Cerebellar cortex (tissue), 1 donor: Measurements from ENCODE around the gene AKAP8.
"Not testable (repeated sequence)": the region's sequence is repeated elsewhere in the genome, so short reads cannot be mapped to it uniquely, and the experiment has no call there.

Experiments
- DNase-seq: peaks from one replicate; pipeline ENCODE4 v3.0.0-alpha.2; 2015; ENCODE audit warnings: low spot score

The AKAP8 gene

DNA sequence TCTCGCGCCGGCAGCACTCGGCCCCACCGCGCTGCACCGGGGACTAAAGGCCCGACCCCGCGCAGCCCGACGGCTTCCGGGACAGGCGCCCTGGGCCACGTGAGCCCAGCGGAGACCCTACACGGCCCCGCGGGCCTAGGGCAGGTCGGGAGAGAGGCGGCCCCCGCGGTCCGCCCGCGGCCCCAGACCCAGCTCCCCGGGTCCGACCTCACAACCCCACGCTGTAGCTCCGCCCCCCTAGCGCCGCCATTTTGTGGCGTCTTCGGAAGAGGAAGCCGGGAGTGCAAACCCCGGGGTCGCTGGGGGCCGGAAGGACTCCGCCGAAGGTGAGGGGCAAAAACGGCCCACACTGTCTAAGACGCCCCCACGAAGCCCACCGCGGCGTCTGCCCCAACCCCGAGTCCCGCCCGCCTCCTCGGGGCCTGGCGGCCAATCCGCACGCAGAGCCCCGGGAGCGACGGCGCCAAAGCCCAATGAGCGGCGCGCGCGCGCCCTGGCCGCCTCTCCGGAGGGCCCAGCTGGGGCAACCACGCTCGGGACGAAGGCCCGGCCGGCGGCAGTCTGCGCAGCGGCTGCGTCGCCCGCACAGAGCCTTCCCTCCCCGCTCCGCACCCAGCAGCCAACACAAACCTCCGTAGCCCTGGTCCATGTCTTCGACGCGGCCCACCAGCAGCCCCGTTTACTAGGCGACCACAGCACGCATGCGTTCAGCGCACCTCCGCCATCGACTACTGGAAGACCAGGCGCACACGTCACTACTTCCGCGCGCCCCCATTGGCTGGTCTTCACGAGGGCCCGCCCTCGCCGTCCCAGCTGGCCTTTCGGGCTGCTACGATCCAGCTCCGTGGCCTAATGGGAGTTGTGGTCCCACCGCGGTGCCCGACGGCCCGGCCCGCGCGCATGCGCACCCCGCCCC is at the start of gene AKAP8:
AKAP8 (minus strand) TSS at position 705 of the 916 bp plus-strand sequence; CDS start at position 649, 56 bp downstream.
- DNase-seq = peak; percentile 98

DNA sequence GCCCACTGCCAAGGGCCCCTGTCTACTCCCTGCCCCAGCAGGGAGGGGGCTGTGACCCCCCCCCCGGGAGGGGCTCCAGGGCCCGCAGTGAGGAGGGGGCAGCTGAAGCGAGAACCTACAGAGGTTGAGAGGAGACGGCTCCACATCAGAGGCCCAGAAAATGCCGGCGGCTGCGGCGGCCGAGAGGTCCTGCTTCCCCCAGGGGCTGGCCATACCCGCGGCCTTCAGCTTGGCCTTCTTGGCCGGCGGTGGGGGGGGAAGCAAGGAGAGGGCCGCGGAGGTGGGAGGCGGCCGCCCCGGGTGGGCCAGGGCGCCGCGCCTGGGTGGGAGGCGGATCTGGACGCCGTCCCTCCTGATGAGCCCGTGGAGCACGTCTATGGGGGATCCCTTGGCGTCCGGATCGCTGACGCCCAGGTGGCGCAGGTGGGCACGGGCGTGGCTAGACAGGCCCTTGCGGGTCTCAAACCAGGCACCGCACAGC is 48.4 kb upstream of the AKAP8 start:
- DNase-seq = no peak

DNA sequence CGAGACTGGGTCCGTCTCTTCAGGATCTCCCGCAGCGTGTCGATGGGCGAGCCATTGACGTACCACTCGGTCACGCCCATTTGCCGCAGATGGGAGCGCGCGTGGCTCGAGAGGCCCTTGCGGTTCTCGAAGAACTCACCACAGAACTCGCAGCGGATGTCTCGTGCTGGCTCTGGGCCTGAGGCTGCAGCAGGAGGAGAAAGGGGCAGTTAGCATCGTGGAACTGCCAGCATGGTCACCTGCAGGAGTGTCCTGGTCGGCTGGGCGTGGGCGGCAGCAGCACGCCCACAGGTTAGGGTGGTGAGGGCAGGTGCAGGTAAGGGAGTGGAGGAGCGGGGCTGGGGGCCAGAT is 47.7 kb upstream of the AKAP8 start:
- no peak for DNase-seq

DNA sequence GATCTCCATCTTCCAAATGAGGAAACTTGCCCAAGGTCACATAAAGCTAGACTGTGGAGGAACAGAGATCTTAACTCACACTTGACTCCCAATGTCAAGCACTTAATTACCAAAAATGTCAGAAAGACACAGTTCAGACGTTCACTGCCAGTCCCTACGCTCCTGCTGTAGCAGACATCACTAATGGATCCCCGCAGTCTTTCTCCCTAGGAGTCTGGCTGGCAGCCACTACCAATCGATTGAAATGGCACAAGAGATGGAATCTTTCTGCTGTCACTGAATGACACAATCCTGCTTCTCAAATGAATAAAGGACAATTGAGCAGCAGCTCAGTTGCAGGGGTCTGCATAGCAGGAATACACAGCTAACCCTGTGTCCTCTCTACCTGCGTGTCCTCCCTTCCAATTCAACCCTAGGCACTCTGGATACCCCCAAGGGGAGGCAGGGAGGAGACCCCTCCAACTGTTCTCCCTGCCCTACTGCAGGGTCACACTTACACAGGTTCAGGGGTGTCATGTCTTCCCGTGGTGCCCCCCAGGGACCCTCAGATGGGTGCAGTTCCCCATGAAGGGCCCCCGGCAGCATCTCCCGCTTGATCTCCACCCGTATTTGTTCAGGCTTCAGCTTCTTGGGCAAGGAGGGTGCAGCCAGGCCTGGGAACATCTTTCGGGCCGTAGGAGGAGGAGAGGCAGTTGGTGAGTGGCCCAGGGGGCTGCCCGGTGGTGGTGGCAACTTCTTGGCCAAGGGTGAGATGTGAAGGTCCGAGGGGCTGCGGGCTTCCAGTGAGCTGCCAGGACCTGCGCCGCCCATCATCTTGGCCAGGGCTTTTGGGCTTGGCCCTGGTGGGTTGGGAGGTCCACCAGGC is 47.1 kb upstream of the AKAP8 start:
- no peak for DNase-seq

DNA sequence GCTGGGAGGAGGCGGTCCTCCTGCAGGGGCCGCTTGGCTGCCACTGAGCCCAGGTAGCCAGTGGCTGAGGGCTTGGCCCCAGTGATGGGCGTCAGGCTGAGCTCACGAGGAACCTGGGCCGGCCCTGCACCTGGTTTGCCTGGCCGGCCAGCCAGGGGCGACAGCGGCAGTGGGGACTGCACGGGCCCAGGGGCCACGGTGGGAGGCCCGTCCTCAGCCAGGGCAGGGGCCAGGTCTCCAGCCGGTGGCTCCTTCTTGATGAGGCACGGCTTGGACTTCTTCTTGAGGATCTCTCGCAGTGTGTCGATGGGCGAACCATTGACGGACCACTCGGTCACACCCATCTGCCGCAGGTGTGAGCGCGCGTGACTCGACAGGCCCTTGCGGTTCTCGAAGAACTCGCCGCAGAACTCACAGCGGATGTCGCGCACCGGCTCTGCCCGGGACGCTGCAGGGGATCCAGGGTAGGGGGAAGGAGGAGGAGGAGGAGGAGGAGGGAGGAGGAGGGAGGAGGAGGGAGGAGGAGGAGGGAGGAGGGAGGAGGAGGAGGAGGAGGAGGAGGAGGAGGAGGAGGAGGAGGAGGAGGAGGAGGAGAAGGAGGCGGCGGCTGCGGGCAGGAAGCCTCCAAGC is 45.8 kb upstream of the AKAP8 start:
- no peak for DNase-seq

DNA sequence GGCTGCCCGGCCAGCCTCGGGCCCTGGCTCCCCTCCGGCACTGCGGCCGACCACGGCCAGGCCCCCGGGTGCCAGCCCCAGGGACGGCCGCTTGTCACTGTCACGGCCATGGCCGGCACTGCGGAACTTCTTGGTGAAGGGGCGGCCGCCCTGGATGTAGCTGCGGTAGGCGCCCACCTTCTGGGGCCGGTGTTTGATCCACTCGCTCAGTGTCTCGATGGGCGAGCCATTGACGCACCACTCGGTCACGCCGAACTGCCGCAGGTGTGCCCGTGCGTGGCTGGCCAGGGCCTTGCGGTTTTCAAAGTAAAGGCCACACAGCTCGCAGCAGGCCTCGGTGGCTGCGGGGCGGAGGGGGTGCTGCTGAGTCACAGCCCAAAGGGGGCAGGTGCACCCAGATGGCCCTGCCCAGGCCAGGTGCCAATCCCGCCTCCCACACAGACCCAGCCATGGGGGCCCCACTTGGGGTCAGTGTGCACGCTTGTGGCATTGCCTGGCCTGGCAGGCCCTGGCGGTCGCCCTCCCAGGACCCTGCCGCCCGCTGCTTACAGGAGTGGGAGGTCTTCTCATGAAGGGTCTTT is 45.2 kb upstream of the AKAP8 start:
- no peak for DNase-seq

DNA sequence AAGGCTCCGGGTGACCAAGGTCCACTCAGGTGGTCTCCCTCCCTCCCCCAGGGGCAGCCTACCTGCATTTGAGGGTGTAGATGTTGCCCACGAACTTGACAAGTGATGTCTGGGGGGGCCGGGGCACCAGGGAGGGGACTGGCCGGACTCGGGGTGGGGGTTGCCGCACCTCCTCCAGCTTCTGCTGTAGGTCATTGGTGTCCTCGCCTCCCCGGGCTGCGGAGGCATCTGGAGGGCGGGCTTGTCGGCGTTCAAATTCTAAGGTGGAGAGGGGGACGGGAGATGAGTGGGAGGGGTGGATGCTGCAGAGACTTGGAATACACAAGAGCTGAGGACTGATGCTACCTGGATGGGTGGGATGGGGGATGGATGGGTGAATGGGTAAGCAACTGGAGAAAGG is 44.5 kb upstream of the AKAP8 start:
- no peak for DNase-seq

DNA sequence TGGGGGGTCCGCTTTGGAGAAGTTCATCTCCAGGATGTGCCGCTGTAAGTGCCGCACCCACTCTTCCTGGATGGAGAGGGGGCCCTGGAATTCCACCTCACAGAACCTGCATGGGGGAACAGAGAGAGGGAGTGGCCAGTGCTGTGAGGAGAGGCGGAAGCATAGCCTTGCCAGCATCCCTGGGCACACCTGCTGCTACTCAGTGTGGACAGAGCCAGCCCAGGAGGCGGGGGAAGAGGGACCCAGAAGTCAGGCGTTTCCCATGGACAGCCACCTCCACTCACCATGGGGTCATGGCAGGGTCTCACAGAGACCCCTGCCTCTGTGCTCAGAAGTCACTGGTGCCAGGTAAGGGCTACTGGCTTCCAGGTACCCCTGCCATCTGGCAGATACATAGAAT is 43.5 kb upstream of the AKAP8 start:
- no peak for DNase-seq

DNA sequence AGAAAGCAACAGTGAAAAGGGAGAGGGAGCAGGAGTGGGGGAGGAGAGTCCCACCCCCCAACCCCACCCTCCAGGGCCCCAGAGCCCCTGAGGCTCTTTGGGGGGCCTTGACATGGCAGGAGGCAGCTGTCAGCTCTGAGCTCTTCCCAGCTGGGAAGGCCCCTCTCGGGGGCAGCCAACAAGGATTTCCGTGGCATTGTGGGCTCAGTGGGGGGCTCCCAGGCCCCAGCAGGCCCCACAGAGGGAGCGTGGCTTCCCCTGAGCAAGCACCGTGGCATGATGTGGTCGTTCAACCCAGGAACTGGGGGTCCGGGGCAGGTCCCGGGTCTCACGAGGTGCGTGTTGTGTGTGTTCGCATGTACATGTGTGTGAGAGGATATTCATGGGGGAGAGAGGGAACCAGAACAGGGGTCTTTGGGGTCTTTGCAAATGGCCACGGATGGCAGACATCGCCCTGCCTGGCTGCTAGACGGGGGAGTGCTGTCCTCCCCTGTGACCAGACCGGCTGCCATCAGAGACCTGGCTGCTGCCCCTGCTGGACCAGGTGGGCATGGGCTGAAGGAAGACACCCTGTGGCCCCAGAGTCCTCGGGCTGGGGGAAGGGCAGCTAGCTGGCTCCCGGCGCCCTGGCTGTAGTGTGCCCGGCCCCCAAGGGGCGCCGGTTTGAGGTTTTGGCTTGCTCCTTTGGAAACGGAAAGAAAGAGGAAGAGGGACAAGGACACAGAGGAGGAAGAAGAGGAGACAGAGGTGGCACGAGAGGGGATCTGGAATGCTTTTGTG is 42.9 kb upstream of the AKAP8 start:
- no peak for DNase-seq

DNA sequence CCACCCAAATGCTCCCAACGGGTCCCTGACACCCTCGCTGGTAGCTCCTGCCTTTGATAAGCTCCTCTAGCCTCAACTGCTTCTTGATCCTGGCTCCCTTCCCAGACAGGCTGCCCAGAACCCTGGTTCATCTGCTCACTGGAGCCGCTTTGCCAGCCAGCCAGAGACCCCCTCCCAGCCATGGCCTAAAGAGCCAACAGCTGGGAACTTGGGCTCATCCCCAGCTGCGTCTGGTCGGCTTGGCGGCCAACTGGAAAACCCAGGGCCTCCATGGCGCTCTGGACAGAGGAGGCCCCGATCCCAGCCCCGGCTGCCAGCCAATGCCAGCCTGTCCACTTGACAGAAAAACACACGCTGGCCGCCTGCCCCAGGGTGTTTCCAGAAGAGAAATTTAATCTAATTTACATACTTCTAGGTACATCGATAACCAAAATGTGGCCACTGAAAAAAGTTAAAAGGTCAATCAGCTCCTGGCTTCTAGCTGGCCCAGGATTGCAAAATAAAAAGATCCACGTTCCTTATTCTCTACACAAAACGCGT is 42.2 kb upstream of the AKAP8 start:
- DNase-seq = peak; percentile 66

DNA sequence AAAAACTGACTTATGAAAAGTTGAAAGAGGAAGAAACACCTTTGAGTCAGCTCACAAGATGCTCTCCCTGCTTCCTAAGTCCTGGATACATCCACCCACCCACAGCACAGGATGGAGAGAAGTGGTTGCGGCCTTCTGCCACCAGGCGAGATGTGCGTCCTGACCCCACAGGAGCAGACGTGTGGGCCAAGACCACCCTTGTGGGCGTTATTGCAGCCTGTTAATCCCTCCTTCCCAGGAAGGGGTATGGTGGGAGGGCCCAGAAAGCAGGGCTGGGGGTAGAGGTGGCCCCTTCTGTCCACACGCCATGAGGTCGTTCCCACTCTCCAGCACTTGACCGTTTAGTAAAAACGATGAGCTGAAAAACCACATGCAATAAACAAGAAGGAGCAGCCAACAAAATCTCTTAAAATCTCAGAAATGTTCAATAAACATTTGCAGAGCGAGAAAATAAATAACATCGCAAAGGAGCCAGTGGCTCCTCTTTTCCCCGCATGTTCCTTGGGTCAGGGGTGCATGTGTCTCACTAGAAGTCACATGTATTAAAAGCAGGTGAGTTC is 41.6 kb upstream of the AKAP8 start:
- no peak for DNase-seq

DNA sequence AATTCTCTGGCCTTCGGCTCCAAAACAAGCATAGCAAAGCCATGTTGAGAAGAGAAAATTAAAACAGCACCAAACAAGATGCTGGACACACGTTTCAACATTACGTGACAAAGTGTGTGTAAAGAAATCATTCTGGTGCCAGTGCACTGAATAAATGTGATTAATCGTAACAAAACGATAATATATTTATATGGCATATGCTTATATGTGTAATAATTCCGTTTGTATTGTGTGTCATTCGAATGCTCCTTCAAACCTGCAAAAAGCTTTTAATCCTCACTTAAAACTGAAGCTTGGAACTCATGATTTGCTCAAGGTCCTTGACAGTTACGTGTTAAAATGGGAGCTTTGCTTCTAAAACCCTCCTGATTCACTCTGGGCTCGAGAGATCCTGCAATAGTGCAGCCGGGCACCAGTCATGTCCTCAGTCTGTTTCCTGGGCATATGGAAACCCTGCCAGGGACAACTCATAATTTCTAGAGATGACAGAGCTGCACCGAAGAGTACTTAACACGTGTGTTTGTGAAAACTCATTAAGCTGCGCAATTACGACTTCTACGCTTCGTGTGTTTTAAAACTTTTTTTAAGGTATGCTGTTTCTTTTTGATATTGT is 39.9 kb upstream of the AKAP8 start:
- DNase-seq = no peak

DNA sequence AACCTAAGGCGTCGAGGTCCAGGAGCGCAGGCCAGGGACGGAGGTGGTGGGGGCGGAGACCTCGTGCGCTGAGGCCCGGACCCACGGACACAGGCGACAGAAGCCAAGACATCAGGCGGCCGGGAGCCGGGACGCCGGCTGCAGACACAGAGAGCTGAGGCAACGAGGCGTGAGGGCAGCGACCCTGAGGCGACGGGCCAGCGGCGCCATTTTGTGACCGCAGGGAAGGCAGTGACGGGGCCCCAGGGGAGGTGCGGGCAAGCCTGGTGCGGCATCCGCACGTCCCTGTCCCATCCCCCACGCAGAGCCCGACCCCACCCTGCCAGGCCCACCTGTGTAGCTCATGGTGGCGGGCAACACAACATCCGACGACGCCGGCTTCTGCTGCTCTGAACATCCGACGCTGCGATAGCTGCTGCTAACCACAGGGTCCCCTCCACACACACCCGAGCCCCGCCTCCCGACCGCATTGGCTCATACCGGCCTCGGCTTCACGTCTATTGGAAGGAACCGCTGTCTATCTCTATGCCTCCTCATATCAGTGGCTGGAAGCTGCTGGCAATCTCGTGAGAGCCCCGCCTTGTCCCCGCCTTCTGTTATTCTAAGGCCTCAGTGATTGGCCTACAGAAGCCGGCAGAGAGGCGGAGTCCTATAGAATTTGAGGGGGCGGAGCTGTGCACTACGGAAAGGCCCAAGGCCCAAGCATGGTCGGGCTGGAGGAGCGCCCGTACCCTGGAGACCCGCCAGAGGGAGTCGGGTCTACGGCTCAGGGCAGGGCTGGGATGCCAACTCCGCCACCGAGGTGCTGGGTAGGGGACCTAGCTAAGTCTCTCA is 39.2 kb upstream of the AKAP8 start, which contains the start of gene AKAP8L:
AKAP8L (minus strand) TSS at position 410 of the 834 bp plus-strand sequence; CDS start at position 345, 65 bp downstream.
- peak; percentile 100 for DNase-seq

DNA sequence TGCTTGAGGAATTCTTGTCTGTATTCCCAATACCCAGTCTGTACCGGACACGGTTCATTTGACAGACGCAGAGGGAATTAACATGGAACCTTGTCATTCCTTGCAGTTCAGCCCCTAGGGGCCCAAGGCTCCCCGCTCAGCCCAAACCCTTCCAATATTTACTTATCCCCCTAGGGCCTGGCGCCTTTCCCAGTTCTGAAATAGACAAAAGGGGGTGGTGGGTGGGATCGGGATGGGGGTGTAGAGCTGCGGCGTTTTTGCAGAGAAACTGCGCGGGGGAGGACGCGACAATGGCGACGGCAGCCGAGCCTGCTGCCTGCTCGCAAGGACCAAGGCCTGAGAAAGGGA is 38.6 kb upstream of the AKAP8 start:
- no peak for DNase-seq

DNA sequence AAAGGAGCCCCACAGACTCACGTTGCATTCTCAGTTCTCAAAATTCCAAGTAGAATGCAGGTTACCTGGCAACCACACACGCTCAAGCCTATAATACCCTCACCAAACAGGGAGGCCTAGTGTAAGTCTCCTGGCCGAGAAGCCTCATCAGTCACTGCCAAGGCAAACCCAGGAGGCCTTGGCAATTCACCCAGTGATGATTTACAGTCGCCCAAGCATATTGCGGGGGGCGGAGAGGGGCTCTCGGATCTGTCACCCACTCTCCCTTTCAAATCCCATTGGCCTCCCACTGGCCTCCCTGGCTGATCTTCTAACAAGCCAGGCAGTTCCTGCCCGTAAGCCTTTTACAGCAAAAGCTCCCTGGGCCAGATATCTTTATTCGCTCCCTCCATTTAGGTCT is 38.1 kb upstream of the AKAP8 start:
- DNase-seq = no peak

DNA sequence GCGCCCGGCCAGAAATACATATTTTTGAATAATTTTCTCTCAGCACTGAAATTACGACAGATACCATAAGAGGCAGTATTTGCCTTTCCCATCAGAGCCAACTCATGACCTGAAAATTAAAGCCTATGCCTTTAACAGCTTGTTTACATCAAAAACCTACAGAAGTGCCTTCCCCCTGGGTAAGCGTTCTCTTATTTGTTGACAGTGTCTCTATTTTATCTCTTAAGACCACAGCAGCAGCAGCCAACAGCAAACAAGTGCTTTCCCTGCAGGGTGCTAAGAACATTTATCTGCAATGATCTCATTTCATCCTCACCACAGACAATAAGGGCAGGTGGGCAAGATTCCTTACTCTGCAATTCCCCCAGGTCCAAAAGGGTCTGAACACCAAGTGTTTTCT is 33.2 kb upstream of the AKAP8 start:
- no peak for DNase-seq

DNA sequence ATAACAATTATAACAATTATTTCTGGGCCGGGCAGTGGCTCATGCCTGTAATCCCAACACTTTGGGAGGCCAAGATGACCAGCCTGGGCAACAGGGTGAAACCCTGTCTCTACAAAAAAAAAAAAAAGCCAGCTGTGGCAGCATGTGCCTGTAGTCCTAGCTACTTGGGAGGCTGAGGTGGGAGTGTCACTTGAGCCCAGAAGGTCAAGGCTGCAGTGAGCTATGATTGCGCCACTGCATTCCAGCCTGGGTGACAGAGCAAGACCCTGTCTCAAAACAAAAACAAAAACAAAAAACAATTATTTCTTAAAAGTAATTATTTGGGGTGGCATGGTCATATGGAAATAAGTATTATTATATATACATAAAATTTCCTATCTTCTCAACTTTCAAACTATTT is 31.8 kb upstream of the AKAP8 start:
- not testable (repeated sequence) for DNase-seq

DNA sequence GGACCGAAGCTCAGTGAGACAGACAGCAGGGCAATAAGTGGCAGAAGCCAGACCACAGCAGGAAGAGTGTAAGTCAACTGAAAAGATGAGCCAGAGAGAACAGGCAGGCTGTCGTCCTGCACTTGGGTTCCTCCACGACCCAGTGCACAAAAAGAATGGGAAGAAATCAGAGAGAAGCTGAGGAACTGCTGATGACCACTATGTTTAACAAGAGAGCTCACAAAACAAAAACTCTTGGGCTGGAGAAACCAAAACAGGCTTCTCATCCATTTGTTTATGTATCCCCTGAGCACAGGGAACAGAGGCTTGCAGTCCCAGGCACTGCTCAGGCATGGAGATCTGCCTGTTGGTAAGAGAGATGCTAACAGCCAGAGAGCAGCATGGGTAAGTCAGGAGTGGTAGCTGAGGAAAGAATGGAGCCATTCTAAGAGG is 25.2 kb upstream of the AKAP8 start:
- peak; percentile 62 for DNase-seq

DNA sequence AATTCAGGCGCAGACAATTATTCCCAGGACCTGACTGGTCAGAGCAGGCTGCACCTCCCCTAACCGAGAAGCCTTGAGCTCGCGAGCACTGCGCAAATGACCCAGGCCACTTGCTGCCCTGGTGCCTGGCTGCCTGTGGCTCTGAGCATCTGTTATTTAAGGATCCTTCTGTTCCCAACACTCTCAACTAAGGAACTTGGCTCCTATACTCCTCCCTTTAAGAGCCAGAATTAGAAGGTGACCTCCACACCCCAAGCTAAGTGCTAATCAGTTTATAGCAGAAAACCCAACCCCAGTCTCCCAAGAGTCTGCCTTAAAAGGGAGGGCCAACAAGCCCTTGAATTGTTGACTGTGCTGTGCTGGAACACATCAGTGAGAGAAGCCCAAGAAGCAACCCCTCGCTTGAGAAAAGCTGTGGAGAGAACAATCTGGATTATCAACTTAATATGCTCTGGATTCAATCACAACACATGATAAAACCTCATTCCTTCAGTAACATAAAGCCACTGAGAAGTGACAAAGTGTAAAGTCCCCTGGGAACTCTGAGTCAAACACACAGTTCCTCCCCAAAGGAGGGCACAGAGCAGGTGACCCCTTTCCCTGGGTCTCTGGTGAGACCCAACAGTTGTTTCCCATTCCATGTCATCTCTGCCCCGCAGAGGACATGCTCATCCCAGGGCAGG is 24.7 kb upstream of the AKAP8 start:
- peak; percentile 88 for DNase-seq
